Thyroid gland (tissue), 4 donors: ENCODE results near the gene MYMK. TPM values are rescaled to one million over a fixed set of nuclear protein-coding genes. Genes with fewer than 3 reads are reported as not detected.

Experiments
- DNase-seq, 2 donors: peaks; one replicate each; pipeline ENCODE4 v3.0.0-alpha.2; 2019
- H3K27ac ChIP-seq, 3 donors: fragments of 200-600 bp; sonication (generic); 1 replicate in 2 of 3; 2 replicates in 1 of 3; pipeline ENCODE4 v1.5.1; 2016 to 2019; ENCODE audit warnings: mild to moderate bottlenecking in 1 of 3, moderate library complexity in 1 of 3
- H3K27me3 ChIP-seq: fragments of 200-600 bp; sonication (generic); one replicate; pipeline ENCODE4 v1.5.1; 2019
- H3K36me3 ChIP-seq, 2 donors: fragments of 200-600 bp; sonication (generic); one replicate each; pipeline ENCODE4 v1.5.1; 2016 to 2019
- H3K4me1 ChIP-seq, 2 donors: fragments of 200-600 bp; sonication (generic); one replicate each; pipeline ENCODE4 v1.5.1; 2017 to 2019
- H3K4me3 ChIP-seq, 3 donors: fragments of 200-600 bp; sonication (generic); replicated peaks in 1 of 3; 1 replicate in 2 of 3; 2 replicates in 1 of 3; pipeline ENCODE4 v1.5.1; 2016; ENCODE audit warnings: mild to moderate bottlenecking in 1 of 3
- H3K9me3 ChIP-seq: fragments of 200-600 bp; sonication (generic); one replicate; pipeline ENCODE4 v1.5.1; 2017
- POLR2A ChIP-seq, 2 donors: fragments of 450-650 bp; IDR thresholded peaks; one replicate each; pipeline ENCODE4 v1.6.1; 2017; ENCODE audit warnings: antibody characterized with exemption in 2 of 2, mild to moderate bottlenecking in 2 of 2, moderate library complexity in 1 of 2
- WGBS, 2 donors: methylation state at CpG; one replicate each; pipeline ENCODE4 v1.1.5; 2017; 5-methylcytosine and 5-hydroxymethylcytosine counted together
- intact Hi-C: fragments of 100-400 bp; cut with DNase I; formaldehyde crosslinking; loops from one replicate; pipeline ENCODE4 v1.15.1; 2023
- total RNA-seq, 4 donors: library from RNA; depleted of rRNA; stranded (reverse); fragments of >200 nt; gene quantifications; one replicate each; pipeline ENCODE4 v1.2.3, GENCODE V29; 2016
- TF ChIP-seq, protein P1 (sequence below), 6 experiments: fragments of 200-600 bp in 3 of 6; fragments of 450-650 bp in 3 of 6; sonication (generic) in 3 of 6; IDR thresholded peaks; one replicate each; pipeline ENCODE4 v1.5.1; 2016 to 2019; ENCODE audit warnings: antibody characterized with exemption in 6 of 6, mild to moderate bottlenecking in 2 of 6, inconsistent platforms in 1 of 6, moderate library complexity in 1 of 6

The MYMK gene
- total RNA-seq, 4 donors from 2014 or later: not detected

- H3K27me3 ChIP-seq: no peaks in the 10 kb centered on the region
- peak overlapping the region in 1 of 3 donors; percentile 12 for H3K27ac ChIP-seq
- no peak for DNase-seq
- no peak overlapping the region for H3K4me3 ChIP-seq
- no peaks in the 10 kb centered on the region for H3K9me3 ChIP-seq
- WGBS, 2 donors: 72 to 80% methylated on average over 9 to 16 of the region's 22 CpGs
- TF ChIP-seq, protein P1, sequence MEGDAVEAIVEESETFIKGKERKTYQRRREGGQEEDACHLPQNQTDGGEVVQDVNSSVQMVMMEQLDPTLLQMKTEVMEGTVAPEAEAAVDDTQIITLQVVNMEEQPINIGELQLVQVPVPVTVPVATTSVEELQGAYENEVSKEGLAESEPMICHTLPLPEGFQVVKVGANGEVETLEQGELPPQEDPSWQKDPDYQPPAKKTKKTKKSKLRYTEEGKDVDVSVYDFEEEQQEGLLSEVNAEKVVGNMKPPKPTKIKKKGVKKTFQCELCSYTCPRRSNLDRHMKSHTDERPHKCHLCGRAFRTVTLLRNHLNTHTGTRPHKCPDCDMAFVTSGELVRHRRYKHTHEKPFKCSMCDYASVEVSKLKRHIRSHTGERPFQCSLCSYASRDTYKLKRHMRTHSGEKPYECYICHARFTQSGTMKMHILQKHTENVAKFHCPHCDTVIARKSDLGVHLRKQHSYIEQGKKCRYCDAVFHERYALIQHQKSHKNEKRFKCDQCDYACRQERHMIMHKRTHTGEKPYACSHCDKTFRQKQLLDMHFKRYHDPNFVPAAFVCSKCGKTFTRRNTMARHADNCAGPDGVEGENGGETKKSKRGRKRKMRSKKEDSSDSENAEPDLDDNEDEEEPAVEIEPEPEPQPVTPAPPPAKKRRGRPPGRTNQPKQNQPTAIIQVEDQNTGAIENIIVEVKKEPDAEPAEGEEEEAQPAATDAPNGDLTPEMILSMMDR (IDR thresholded peaks at IDR 0.05): no peak
- TF ChIP-seq POLR2A (IDR thresholded peaks at IDR 0.05): no peak
- no peaks in the 10 kb centered on the region for H3K36me3 ChIP-seq
- intact Hi-C loops: no loop called here
- peaks cover 6 to 34% of the 10 kb centered on the region in 2 donors for H3K4me1 ChIP-seq
These were observed 15.4 kb upstream of the MYMK start for GRCh38 chr9:133539991-133540697.

GRCh38 chr9:133538851-133539833 is 14.4 kb upstream of the MYMK start:
- H3K9me3 ChIP-seq: no peaks in the 10 kb centered on the region
- H3K36me3 ChIP-seq: no peaks in the 10 kb centered on the region
- H3K4me3 ChIP-seq: no peak overlapping the region
- no peak for TF ChIP-seq POLR2A (IDR thresholded peaks at IDR 0.05)
- TF ChIP-seq, protein P1 (IDR thresholded peaks at IDR 0.05): no peak
- no peak for DNase-seq
- peaks cover 9 to 34% of the 10 kb centered on the region in 2 donors for H3K4me1 ChIP-seq
- intact Hi-C loops: no loop called here
- peak overlapping the region in 1 of 3 donors; percentile 43 for H3K27ac ChIP-seq
- 60 to 72% methylated on average over 31 to 36 of the region's 47 CpGs for WGBS, 2 donors
- H3K27me3 ChIP-seq: no peaks in the 10 kb centered on the region

DNA sequence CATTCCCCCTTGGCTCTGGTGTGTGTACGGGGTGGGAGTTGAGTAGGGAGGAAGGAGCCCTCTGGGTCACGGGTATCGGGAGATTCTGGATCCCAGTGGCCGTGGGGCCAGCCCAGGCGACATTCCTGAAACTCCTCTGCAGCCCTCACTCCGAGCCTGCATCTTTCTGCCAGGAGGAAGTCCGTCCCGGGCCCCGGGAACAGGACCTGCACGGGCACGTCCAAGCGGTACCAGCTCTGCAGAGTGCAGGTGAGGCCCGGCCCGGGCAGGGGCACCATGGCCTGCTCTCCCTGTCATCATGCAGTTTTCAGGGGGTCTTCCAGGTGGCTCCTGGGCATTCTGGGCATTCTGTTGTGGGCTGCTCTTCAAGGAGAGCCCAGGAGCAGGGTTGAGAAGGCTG is 13.4 kb upstream of the MYMK start:
- TF ChIP-seq POLR2A (IDR thresholded peaks at IDR 0.05): no peak
- TF ChIP-seq, protein P1 (IDR thresholded peaks at IDR 0.05): no peak
- H3K36me3 ChIP-seq: no peaks in the 10 kb centered on the region
- intact Hi-C loops: no loop called here
- no peaks in the 10 kb centered on the region for H3K9me3 ChIP-seq
- no peak for DNase-seq
- WGBS, 2 donors: 72 to 85% methylated on average over 8 to 12 of the region's 14 CpGs
- H3K27ac ChIP-seq: no peak overlapping the region
- no peaks in the 10 kb centered on the region for H3K27me3 ChIP-seq
- H3K4me3 ChIP-seq: no peak overlapping the region
- H3K4me1 ChIP-seq: peaks cover 9 to 40% of the 10 kb centered on the region in 2 donors

- H3K36me3 ChIP-seq: no peaks in the 10 kb centered on the region
- TF ChIP-seq, protein P1 (IDR thresholded peaks at IDR 0.05): no peak
- DNase-seq: no peak
- peaks cover 9 to 40% of the 10 kb centered on the region in 2 donors for H3K4me1 ChIP-seq
- no peak overlapping the region for H3K4me3 ChIP-seq
- H3K27ac ChIP-seq: no peak overlapping the region
- intact Hi-C loops: no loop called here
- no peaks in the 10 kb centered on the region for H3K9me3 ChIP-seq
- WGBS, 2 donors: 91 to 92% methylated on average over 6 to 11 of the region's 16 CpGs
- no peaks in the 10 kb centered on the region for H3K27me3 ChIP-seq
These were observed 12.5 kb upstream of the MYMK start for GRCh38 chr9:133537257-133537656.
